Inflammatory macrophage treated with lipopolysaccharide for 4 hours (primary cell): ENCODE results near the gene RNF186.
A peak's percentile ranks its signal among the peaks of the same experiment; 100 is the strongest.
"Not testable (repeated sequence)": the region's sequence is repeated elsewhere in the genome, so short reads cannot be mapped to it uniquely, and the experiment has no call there.

Experiments used
- DNase-seq: peaks from one replicate; pipeline ENCODE4 v3.0.0-alpha.2; 2020

Gene RNF186

GRCh38 chr1:19792237-19793002 is 22.7 kb downstream of the RNF186 start:
- DNase-seq, result no peak

DNA sequence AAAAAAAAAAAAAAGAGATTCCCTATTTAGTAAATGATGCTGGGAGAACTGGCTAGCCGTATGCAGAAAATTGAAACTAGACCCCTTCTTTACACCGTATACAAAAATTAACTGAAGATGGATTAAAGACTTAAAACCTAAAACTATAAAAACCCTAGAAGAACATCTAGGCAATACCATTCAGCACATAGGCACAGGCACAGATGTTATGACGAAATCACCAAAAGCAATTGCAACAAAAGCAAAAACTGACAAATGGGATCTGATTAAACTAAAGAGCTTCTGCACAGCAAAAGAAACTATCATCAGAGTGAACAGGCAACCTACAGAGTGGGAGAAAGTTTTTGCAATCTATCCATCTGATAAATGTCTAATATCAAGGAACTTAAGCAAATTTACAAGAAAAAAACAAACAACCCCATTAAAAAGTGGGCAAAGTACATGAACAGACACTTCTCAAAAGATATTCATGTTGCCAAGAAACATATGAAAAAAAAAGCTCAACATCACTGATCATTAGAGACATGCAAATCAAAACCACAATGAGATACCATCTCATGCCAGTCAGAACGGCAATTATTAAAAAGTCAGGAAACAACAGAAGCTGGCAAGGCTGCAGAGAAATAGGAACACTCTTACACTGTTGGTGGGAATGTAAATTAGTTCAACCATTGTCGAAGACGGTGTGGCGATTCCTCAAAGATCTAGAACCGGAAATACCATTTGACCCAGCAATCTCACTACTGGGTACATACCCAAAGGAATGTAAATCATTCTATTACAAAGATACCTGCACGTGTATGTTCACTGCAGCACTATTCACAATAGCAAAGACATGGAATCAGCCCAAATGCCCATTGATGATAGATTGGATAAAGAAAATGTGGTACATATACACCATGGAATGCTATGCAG is 24.8 kb downstream of the RNF186 start:
- DNase-seq, result not testable (repeated sequence)

GRCh38 chr1:19786988-19787423 is 28.1 kb downstream of the RNF186 start:
- DNase-seq, result no peak

DNA sequence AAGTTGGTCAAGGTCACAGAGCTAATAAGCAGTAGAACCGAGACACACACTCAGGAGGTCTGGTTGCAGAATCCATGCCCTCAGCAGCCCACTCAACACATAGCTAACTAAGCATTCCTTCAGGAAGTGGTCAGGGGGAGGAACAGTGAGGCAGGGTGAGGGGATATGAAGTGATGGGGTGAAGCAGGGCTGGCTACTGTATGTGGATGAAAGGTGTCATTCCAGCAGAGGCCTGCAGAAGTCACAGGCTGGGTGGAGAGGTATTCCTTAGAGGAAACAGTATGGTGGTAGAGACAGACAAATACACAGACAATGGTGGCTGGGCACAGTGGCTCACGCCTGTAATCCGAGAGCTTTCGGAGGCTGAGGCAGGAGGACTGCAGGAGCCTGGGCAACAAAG is 29.4 kb downstream of the RNF186 start:
- DNase-seq, result no peak

DNA sequence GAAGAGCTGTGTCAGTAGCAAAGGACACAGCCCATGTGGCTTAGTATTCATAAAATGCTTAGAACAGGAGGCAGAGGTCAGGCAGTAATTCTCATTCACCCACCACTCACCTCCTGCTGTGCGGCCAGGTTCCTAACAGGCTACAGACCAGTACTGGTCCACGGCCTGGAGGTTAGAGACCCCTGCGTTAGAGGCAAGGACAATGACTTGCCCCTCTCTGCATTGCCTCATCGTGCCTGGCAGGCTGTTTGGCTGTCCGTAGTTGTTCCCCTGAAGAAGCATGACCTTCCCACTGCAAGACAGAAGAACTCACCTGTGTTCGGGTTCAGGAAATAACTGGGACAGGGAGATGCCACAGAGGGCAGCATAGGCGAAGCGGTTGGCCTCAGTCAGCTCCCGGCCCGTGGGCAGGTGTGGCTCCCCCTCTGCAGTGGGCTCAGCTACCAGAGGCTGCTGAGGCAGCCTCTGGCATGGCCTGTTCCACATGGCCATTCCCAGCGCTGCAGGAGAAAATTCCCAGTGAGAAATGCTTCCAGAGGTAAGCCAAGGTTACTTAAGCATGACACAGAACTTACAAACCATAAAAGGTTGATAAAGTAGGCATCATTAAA is 34.7 kb downstream of the RNF186 start:
- no peak for DNase-seq

DNA sequence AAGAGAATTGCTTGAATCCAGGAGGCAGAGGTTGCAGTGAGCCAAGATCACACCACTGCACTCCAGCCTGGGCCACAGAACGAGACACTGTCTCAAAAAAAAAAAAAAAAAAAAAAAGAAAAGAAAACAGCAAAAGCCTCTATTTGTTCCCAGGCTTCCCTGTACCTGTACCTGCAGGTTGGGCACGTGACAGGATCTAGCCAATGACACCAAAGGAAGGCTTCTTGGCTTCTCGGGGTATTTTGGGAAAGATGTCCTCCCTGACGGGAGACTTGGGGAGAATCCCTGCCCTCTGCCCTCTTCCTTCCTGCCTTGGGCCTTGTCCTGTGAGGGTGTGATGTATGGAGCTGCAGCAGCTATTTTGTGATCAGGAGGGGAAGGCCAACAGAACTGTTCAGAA is 38.1 kb downstream of the RNF186 start:
- no peak for DNase-seq

DNA sequence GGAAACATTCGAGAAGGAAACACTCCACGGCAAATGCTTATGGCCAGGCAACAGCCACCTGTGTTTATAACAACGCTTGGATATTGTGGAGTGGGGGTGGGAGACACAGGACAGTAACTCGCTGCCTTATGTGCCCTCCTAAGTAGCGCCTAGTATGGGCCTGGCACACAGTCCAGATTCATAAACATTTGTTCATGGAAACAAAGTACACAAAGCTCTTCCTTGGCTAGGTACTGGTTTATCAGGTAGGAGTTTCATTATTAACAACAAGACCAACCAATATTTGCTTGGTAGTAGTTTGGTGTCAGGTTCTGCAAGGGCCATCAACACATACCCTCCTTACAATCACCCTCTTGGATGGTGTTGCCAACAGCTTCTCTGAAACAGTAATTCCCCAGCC is 38.8 kb downstream of the RNF186 start:
- no peak for DNase-seq

- no peak for DNase-seq
Measured at GRCh38 chr1:19775831-19776230, 39.3 kb downstream of the RNF186 start.

DNA sequence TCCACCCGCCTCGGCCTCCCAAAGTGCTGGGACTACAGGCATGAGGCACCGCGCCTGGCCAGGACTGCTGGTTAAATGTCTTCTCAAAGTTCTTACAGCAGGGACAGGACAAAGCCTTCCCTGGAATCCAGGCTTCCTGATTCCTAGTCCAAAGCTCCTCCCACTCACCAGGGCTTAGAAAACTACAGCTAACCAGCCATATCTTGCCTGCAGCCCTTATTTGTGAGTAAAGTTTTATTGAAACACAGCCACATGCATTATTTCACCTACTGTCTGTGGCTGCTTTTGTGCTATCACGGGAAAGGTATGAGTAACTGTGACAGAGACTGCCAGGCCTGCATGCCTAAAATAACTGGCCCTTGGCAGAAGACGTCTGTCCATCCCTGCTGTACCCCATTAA is 39.8 kb downstream of the RNF186 start:
- no peak for DNase-seq

- no peak for DNase-seq
Measured at GRCh38 chr1:19774180-19774785, 40.8 kb downstream of the RNF186 start.

DNA sequence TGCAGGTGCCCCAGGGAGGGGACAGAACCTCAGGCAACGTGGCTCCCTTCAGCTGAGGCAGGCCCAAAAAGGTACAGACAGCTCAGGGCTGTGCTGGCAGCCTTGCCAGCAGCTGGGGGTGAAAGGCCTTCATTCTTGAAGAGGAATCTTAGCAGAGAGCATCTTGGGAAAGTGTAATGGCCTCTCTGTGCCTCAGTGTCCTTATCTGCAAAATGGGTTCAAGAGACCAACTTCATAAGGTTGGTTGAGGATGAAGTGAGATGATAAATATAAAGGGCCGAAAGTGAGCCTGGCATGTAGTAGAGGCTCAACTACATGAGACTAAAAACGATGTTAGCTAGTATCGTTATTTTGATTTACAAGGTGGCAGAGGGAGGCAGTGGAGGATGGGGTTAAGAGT is 41.6 kb downstream of the RNF186 start:
- DNase-seq, result no peak

- no peak for DNase-seq
Measured at GRCh38 chr1:19772053-19772452, 43.0 kb downstream of the RNF186 start.

DNA sequence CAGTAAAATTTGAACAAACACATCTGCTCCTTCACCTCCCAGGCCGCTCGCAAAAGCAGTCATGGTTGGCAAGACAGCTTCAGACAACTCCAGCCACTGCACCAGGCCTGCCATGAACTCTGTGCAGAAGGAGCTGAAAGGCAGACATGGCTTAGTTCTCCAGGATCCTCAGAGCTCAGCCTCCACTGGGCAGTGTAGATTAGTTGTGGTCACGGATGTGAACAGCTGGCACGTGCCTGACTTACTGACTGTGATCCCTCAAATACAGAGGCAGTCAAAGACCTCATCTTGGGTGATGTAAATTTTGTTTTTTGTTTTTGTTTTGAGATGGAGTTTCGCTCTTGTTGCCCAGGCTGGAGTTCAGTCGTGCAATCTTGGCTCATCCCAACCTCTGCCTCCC is 43.7 kb downstream of the RNF186 start:
- no peak for DNase-seq

GRCh38 chr1:19770436-19771190 is 44.5 kb downstream of the RNF186 start:
- DNase-seq, result no peak

DNA sequence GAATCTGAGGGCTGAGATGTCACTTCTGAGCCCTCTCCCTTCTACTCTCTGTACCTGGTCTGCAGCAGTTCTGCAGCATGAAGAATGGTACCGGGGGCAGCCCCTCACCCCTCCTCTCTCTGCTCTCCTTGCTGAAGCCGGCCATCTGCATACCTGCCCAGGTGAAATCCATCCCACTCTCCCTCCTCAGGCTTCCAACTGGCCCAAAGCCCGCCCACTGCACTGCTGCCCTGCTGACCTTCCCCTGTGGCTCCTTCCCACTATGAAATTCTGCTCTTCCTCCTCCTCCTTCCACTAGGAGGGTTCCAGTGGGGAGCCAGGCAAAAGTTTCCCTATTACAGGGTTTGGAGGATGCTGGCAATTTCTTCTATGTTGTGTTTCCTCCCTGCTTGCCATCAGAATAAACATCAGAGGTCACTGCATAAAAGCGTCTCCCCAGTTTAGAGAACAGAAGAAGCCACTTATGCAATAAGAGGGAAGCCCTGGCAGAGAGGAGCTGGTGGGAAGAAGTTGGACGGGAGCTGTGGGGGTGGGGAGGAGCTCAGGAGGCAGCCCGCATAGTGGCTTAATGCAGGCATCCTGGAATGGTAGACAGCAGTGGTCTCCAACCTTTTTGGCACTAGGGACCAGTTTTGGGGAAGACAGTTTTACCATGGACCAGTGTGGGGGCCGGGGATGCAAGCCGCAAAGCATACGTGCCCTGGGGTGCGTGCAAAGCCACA is 45.7 kb downstream of the RNF186 start:
- peak; percentile 8 for DNase-seq

- no peak for DNase-seq
Measured at GRCh38 chr1:19768353-19769210, 46.5 kb downstream of the RNF186 start.

- DNase-seq, result peak; percentile 15
Measured at GRCh38 chr1:19765623-19766022, 49.5 kb downstream of the RNF186 start.

- no peak for DNase-seq
Measured at GRCh38 chr1:19764848-19765247, 50.2 kb downstream of the RNF186 start.
